NCI-H510A treated with DMSO at 0.1 percent for 48 hours (cell line): Measurements from ENCODE around the gene ANKS1B.
"Not testable (repeated sequence)": the region's sequence is repeated elsewhere in the genome, so short reads cannot be mapped to it uniquely, and the experiment has no call there.

ENCODE experiments used
- DNase-seq: peaks from one replicate; lab custom pipeline; 2025; lab: John Stamatoyannopoulos, UW

The ANKS1B gene

GRCh38 chr12:99056186-99056585 lies 928.5 kb downstream of the ANKS1B start:
- no peak for DNase-seq

GRCh38 chr12:99055299-99055698 lies 929.4 kb downstream of the ANKS1B start:
- no peak for DNase-seq

DNA sequence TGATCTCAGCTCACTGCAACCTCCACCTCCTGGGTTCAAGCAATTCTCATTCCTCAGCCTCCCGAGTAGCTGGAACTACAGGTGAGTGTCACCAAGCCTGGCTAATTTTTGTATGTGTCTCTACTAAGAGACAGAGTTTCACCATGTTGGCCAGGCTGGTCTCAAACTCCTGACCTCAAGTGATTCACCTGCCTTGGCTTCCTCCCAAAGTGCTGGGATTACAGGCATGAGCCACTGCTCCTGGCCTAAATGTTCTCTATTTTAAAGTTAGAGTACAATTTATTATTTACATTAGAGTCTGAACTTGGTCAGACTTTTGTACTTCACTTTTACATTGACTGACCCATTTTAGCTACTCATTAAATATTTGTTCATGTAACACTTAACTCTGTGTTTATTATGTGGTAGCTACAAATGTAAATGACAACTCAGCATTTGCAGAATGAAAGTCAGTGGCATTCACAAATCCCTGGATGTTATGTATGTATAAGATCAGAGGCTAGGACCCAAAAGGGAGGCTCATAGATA lies 930.1 kb downstream of the ANKS1B start:
- DNase-seq: no peak

DNA sequence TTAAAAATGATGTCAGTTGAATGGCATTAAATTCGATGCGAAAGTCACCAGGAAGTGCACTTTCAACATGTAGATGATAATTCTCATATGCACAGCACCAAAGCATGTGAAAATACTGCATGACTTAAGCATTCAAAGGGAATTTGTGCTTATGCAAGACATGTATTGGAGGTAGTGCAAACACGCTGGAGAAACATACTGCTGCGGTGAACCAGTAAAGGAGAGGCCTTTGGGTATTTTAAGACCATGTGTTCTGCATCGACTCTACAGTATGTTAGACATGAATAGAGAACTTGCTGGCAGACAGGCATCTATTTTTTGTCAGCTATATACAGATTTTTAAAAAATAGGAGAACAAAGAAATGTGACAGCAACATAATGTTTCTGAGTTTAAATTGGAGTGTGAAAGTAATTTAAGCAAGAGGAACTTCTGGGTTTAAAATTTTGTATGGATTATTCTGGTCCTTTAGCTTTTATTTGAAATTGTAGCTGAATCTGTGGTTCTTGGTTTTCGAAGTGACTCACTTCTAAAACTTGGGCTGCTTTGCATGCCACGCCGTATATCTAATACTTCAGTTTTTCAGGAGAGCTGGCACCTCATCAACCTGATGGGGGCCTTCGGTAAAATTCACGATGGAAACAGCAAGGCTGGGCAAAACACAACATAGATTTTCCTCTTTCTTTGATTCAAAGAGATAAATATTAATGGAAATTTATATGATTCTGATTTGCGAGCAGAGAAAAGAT lies 930.9 kb downstream of the ANKS1B start:
- DNase-seq: no peak

DNA sequence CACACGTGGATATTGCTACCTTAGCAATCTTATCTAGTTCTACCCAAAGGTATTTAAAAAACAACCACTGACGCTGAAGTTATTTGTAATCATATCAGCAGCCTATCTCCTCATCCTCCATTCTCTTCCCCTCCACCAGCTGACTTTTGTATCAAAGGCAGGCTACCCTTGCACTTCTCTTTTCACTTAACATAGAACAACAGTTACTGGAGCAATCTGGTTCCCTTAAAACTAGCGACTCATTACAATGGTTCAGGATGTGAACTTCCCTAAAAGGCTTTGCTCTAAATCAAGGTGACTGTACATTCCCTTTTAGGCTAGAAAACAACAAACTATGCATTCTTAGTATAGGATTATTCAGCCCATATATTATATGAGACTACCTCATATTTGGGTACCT lies 935.0 kb downstream of the ANKS1B start:
- no peak for DNase-seq

DNA sequence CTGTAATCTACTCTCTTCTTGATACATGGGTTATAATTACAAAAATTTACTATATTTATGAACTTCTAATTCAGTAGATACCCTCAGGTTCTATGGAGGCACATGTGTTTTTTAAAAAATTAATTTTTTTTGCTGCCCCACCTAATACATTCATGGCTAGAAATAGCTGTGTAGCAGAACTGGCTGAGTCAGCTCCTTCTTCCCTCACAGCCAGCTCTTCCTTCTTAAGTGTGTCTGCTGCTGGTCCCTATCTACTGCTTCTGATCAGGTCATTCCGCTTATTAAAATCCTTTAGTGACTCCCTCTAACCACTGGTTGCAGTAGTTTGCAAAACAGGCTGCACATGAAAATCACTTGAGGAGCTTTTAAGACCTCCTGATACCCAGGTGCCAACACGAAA lies 939.6 kb downstream of the ANKS1B start:
- DNase-seq: no peak

DNA sequence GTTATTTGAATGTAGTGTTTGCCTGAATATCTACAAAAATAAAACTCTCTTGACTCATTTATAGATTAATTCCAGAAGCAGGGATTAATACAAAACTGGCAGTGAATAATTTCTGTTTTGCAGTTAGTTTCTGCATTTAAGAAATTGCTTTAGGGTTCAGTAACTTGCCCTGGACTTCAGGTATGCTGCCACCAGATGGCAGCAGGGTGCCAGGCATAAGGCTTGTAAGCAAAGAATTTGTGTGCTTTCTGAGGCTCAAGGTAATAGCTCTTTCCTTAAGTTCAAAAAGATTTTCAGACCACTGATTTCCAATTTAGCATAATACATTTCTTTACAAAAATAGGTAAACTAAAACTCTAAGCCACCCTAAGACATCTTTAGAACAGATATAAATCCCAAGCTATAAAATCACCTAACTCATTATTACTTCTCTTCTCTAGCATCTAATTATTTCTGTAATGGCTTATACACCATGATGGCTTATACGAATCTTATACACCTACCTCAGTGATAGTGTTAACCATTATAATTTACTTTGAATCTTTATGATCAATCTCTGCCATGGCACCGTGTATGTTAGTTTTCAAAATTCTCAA lies 941.3 kb downstream of the ANKS1B start:
- DNase-seq: peak; percentile 71

GRCh38 chr12:99042226-99042625 lies 942.5 kb downstream of the ANKS1B start:
- no peak for DNase-seq

GRCh38 chr12:99039367-99040120 lies 945.2 kb downstream of the ANKS1B start:
- DNase-seq: no peak

GRCh38 chr12:99036566-99036965 lies 948.2 kb downstream of the ANKS1B start:
- DNase-seq: peak; percentile 48

DNA sequence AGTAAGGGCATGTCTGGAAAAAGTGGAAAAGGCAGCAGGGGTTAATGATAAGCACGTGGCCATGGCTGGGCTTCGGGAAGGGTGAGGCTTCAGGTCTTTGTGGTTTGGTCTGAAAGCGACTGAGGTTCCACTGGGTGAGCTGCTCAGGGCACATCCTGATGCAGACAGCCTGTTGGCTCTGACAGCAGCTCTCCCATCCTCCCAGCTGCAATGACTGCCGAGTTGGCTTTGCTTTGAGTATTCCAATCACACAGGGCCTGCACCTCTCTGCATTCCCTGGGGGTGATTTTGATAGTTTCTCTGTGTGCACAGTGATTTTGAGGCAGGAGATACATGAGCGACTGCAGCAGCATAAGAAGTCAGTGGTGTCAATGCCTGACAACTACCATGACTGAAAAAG lies 948.9 kb downstream of the ANKS1B start:
- no peak for DNase-seq

GRCh38 chr12:99034201-99034600 lies 950.5 kb downstream of the ANKS1B start:
- not testable (repeated sequence) for DNase-seq

DNA sequence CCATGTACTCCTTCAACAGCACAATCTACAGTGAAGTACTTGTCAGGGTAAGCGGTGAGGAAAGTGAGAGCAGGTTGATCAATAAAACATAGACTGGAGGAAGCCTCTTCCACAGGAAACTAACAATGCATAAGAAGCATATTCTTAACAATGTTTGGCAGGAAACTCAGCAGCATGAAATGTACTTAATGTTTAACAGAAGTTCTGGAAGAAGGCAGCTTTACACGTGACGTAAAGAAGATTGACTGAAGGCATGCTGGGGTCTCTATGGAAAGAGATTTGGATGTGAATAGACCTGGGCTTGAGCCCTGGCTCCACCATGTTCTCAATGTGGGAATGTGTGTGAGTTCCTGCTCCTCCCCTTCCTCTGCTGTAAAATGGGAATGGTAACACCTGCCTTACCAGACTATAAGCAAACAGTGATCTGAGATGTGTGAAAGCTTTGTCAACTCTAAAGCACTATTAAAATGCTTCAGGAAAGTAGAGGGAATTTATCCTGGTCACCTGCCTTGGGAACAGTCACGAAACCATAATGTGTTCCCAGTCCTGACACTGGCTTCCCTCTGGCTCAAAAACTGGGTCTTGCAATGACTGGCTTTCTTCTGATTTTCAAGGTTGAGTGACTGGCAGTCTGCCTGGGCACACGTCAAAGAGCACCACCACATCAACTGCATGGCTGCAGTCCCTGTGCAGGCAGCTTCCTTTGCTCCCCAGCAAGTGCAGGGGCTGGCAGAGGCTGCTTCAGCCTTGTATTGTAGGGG lies 955.0 kb downstream of the ANKS1B start:
- peak; percentile 53 for DNase-seq

DNA sequence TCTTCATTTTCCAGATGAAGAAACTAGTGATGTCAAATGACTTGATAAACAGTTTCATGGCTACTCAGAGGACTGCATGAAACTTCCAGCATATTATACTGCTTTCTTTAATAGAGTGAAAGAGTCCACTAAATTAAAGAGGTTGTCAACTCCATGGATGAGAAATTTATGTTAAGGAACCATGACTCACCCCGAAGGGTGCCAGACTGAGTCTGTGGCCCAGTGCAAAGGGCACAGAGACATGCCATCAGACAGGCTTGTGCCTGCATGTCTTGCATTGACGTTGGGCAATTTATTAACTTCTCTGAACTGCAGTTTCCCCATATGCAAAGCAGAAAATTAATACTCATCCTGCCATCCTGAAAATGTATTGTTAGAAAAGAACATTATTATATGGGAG lies 957.3 kb downstream of the ANKS1B start:
- DNase-seq: no peak

- DNase-seq: no peak
Observed at GRCh38 chr12:99027055-99027393, 957.7 kb downstream of the ANKS1B start.

DNA sequence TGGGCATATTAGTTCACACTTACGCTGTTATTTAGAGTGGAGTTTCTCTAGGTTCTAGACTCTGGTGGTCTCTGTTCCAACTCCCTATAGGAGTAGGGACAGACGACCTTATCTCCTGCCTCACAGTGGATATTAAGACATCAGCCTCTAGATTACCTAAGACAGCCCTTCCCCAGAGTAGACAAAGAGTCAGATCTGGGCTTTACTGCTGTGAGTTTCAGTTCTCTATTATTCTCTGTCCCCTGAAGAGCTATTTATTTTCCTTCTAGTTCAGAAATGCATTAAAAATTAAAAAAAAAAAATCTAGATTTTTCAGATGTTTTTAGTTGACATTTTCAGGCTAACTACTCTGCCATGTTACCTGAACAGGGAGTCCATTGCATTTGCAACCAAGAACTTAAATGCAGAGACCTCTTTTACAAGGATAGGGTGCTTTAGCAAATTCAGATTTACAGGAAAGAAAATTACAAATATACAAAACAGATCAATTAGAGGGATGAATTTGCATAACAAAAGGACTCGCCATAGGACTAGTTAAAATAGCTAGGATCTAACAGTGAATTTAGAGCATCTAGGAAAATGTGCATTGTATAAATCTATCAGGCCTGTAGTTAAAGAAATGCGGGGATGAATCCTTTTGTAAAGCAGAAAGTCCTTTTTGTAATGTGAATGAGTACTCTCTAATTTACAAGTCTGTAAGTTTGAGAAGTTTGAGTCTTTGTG lies 958.2 kb downstream of the ANKS1B start:
- no peak for DNase-seq

GRCh38 chr12:99024870-99025269 lies 959.9 kb downstream of the ANKS1B start:
- no peak for DNase-seq

GRCh38 chr12:99024191-99024590 lies 960.5 kb downstream of the ANKS1B start:
- no peak for DNase-seq

DNA sequence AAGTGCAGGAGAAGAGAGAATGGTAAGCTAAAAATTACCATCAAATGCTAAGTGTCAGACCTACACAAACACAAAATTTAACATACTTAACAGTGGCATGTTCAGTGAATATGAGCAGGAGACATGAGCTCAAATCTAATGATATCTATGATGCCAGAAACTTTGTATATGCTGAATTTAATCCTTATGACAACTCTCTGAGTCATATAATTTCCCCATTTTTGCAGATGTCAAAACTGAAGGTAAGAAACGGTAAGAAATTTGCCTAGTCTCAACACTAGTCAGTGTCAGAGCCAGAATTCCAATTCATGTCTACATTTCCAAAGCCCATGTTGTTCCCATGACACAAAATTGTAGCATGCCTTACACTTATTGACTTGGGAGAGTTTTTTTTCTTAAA lies 963.9 kb downstream of the ANKS1B start:
- no peak for DNase-seq

DNA sequence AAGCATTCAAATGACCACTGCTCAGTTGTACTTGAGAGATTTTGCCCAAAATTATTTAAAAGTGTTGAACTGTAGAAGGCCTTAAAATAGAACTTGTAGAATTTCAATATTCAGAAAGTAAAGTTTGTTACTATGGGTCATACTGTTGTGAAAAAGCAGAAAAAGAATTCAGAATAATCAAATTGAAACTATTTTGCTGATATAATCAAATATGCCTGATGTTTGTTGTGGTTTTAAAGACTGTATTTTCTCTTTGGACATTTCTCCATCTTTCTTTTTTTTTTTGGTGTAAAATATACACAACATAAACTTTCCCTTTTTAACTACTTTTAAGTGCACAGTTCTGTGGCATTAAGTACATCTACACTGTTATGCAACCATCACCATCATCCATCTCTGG lies 964.9 kb downstream of the ANKS1B start:
- DNase-seq: no peak

GRCh38 chr12:99017971-99018370 lies 966.8 kb downstream of the ANKS1B start:
- DNase-seq: no peak
